NCI-H2107 treated with DMSO at 0.1 percent for 48 hours (cell line): ENCODE measurements around the gene HSD17B12.
A peak's percentile ranks its signal among the peaks of the same experiment; 100 is the strongest.

Source experiments
- DNase-seq: peaks from one replicate; lab custom pipeline; 2025; ENCODE audit not compliant: unreplicated experiment; lab: John Stamatoyannopoulos, UW

HSD17B12 gene

GRCh38 chr11:43687120-43687791 lies 6.7 kb downstream of the HSD17B12 start:
- DNase-seq, result no peak

GRCh38 chr11:43688394-43688793 lies 7.9 kb downstream of the HSD17B12 start:
- DNase-seq, result no peak

- DNase-seq, result no peak
Observed at GRCh38 chr11:43689167-43689566, 8.6 kb downstream of the HSD17B12 start.

GRCh38 chr11:43690929-43691725 lies 10.6 kb downstream of the HSD17B12 start:
- DNase-seq, result no peak

- DNase-seq, result no peak
Observed at GRCh38 chr11:43691806-43692205, 11.3 kb downstream of the HSD17B12 start.

GRCh38 chr11:43693069-43693468 lies 12.5 kb downstream of the HSD17B12 start:
- DNase-seq, result no peak

GRCh38 chr11:43693731-43694130 lies 13.2 kb downstream of the HSD17B12 start:
- DNase-seq, result no peak

- DNase-seq, result no peak
Observed at GRCh38 chr11:43694477-43694876, 13.9 kb downstream of the HSD17B12 start.

GRCh38 chr11:43697679-43698078 lies 17.1 kb downstream of the HSD17B12 start:
- no peak for DNase-seq

- DNase-seq, result no peak
Observed at GRCh38 chr11:43699870-43700269, 19.3 kb downstream of the HSD17B12 start.

GRCh38 chr11:43706631-43707030 lies 26.1 kb downstream of the HSD17B12 start:
- DNase-seq, result no peak

- DNase-seq, result no peak
Observed at GRCh38 chr11:43708776-43709175, 28.2 kb downstream of the HSD17B12 start.

- DNase-seq, result no peak
Observed at GRCh38 chr11:43709689-43710088, 29.2 kb downstream of the HSD17B12 start.

- DNase-seq, result no peak
Observed at GRCh38 chr11:43712676-43713075, 32.1 kb downstream of the HSD17B12 start.

- no peak for DNase-seq
Observed at GRCh38 chr11:43718373-43718772, 37.8 kb downstream of the HSD17B12 start.

GRCh38 chr11:43723617-43724016 lies 43.1 kb downstream of the HSD17B12 start:
- no peak for DNase-seq

- DNase-seq, result no peak
Observed at GRCh38 chr11:43732225-43732624, 51.7 kb downstream of the HSD17B12 start.

GRCh38 chr11:43734256-43734655 lies 53.7 kb downstream of the HSD17B12 start:
- DNase-seq, result no peak

- no peak for DNase-seq
Observed at GRCh38 chr11:43735115-43735514, 54.6 kb downstream of the HSD17B12 start.

- DNase-seq, result no peak
Observed at GRCh38 chr11:43735961-43736360, 55.4 kb downstream of the HSD17B12 start.

GRCh38 chr11:43736502-43737200 lies 56.1 kb downstream of the HSD17B12 start:
- peak; percentile 79 for DNase-seq

GRCh38 chr11:43737201-43737590 lies 56.7 kb downstream of the HSD17B12 start:
- no peak for DNase-seq
